ENCODE measurements around the gene CARD11.

GRCh38 chr7:2906197-2906931 lies 137.3 kb downstream of the CARD11 start:
- TF ChIP-seq CTCF (IDR thresholded peaks at IDR 0.05 in 2 of 3, conservative IDR thresholded peaks at IDR 0.05 in 1 of 3; ENCODE audit: borderline replicate concordance in 1 of 3, insufficient read depth in 1 of 3, low read depth in 2 of 3, low read length in 2 of 3) = no peak
- no peak for TF ChIP-seq EZH2phosphoT487 (IDR thresholded peaks at IDR 0.05; ENCODE audit: borderline replicate concordance)
